IgD-negative memory B cell (primary cell): ENCODE results near the gene THAP9. TPM values are rescaled to one million over a fixed set of nuclear protein-coding genes. Genes with fewer than 3 reads are reported as not detected.
"Not testable (repeated sequence)": the region's sequence is repeated elsewhere in the genome, so short reads cannot be mapped to it uniquely, and the experiment has no call there.

Source experiments
- H3K27ac Mint-ChIP-seq, 3 donors: one replicate each; pipeline ENCODE4 v1.8.0; 2020 to 2022; ENCODE audit warnings: mild to moderate bottlenecking in 3 of 3, mixed read lengths in 3 of 3, moderate library complexity in 1 of 3
- H3K27me3 Mint-ChIP-seq: one replicate; pipeline ENCODE4 v1.8.0; 2021; ENCODE audit warnings: mixed read lengths
- H3K36me3 Mint-ChIP-seq: one replicate; pipeline ENCODE4 v1.8.0; 2020; ENCODE audit warnings: mild to moderate bottlenecking, mixed read lengths
- H3K4me1 Mint-ChIP-seq, 3 donors: one replicate each; pipeline ENCODE4 v1.8.0; 2020 to 2022; ENCODE audit warnings: mixed read lengths in 3 of 3, mild to moderate bottlenecking in 1 of 3
- H3K4me3 Mint-ChIP-seq, 4 donors: one replicate each; pipeline ENCODE4 v1.8.0; 2020 to 2022; ENCODE audit warnings: mild to moderate bottlenecking in 4 of 4, mixed read lengths in 4 of 4, moderate library complexity in 3 of 4
- H3K9me3 Mint-ChIP-seq, 3 donors: one replicate each; pipeline ENCODE4 v1.8.0; 2020 to 2021; ENCODE audit warnings: mixed read lengths in 3 of 3, mild to moderate bottlenecking in 1 of 3
- polyA plus RNA-seq: library from polyadenylated mRNA; unstranded; fragments of 300-500 nt; fragmentation: Illumina TruSeq; gene quantifications from one replicate; pipeline ENCODE4 v1.2.3, GENCODE V29; 2021

THAP9 gene
- polyA plus RNA-seq, result 2.0 TPM

GRCh38 chr4:82900411-82901182 is at the start of gene THAP9:
Gene THAP9 (plus strand): TSS chr4:82900735. CDS start chr4:82900803, 68 bp downstream.
- no peaks in the 10 kb centered on the region for H3K9me3 Mint-ChIP-seq
- H3K4me1 Mint-ChIP-seq, result peaks cover 14 to 24% (median 19%) of the 10 kb centered on the region in 3 donors
- no peaks in the 10 kb centered on the region for H3K27me3 Mint-ChIP-seq
- no peak within 1 kb of the TSS for H3K27ac Mint-ChIP-seq
- H3K36me3 Mint-ChIP-seq, result peaks cover 2% of the 10 kb centered on the region
- H3K4me3 Mint-ChIP-seq, result no peak within 1 kb of the TSS

- peaks cover 17% of the 10 kb centered on the region for H3K36me3 Mint-ChIP-seq
These were observed 49.2 kb upstream of the THAP9 start for GRCh38 chr4:82851318-82851717.

GRCh38 chr4:82851885-82852750 is 48.4 kb upstream of the THAP9 start:
- Mint-ChIP-seq H3K4me3 (no peak overlapping the region), H3K27me3 (no peaks in the 10 kb centered on the region), H3K36me3 (peaks cover 17% of the 10 kb centered on the region), H3K9me3 (no peaks in the 10 kb centered on the region), H3K4me1 (peaks cover 0 to 1% (median 0%) of the 10 kb centered on the region in 3 donors), H3K27ac (no peak overlapping the region)

More at GRCh38 chr4:82851318-82851717, 49.2 kb upstream of the THAP9 start:
- H3K27ac Mint-ChIP-seq, result no peak overlapping the region
- no peak overlapping the region for H3K4me3 Mint-ChIP-seq
- H3K4me1 Mint-ChIP-seq, result peaks cover 0 to 1% (median 0%) of the 10 kb centered on the region in 3 donors
- no peaks in the 10 kb centered on the region for H3K27me3 Mint-ChIP-seq
- no peaks in the 10 kb centered on the region for H3K9me3 Mint-ChIP-seq

- Mint-ChIP-seq H3K36me3 (peaks cover 17% of the 10 kb centered on the region), H3K27me3 (no peaks in the 10 kb centered on the region), H3K4me3 (no peak overlapping the region), H3K4me1 (peaks cover 0 to 1% (median 0%) of the 10 kb centered on the region in 3 donors), H3K27ac (peak overlapping the region in 1 of 3 donors; percentile 7), H3K9me3 (no peaks in the 10 kb centered on the region)
These were observed 47.7 kb upstream of the THAP9 start for GRCh38 chr4:82852751-82853285.

GRCh38 chr4:82860487-82860886 is 40.0 kb upstream of the THAP9 start:
- H3K4me1 Mint-ChIP-seq, H3K4me3 Mint-ChIP-seq, H3K27ac Mint-ChIP-seq, H3K27me3 Mint-ChIP-seq, H3K9me3 Mint-ChIP-seq: not testable (repeated sequence)
- H3K36me3 Mint-ChIP-seq, result peaks cover 12% of the 10 kb centered on the region

GRCh38 chr4:82861529-82861928 is 39.0 kb upstream of the THAP9 start:
- Mint-ChIP-seq H3K9me3 (no peaks in the 10 kb centered on the region), H3K4me3 (no peak overlapping the region), H3K27me3 (no peaks in the 10 kb centered on the region), H3K36me3 (peaks cover 9% of the 10 kb centered on the region), H3K27ac (no peak overlapping the region), H3K4me1 (peaks cover 0 to 6% (median 5%) of the 10 kb centered on the region in 3 donors)

- H3K27ac Mint-ChIP-seq, result no peak overlapping the region
- H3K36me3 Mint-ChIP-seq, result peaks cover 8% of the 10 kb centered on the region
- peak overlapping the region in 1 of 4 donors; percentile 84 for H3K4me3 Mint-ChIP-seq
- no peaks in the 10 kb centered on the region for H3K27me3 Mint-ChIP-seq
- no peaks in the 10 kb centered on the region for H3K9me3 Mint-ChIP-seq
- H3K4me1 Mint-ChIP-seq, result peaks cover 0 to 6% (median 5%) of the 10 kb centered on the region in 3 donors
These were observed 36.1 kb upstream of the THAP9 start for GRCh38 chr4:82864336-82864979.

- peaks cover 11% of the 10 kb centered on the region for H3K36me3 Mint-ChIP-seq
- H3K4me1 Mint-ChIP-seq, result peaks cover 0 to 6% (median 5%) of the 10 kb centered on the region in 3 donors
- H3K4me3 Mint-ChIP-seq, result peak overlapping the region in 1 of 4 donors; percentile 78
- no peaks in the 10 kb centered on the region for H3K27me3 Mint-ChIP-seq
- H3K9me3 Mint-ChIP-seq, result no peaks in the 10 kb centered on the region
- H3K27ac Mint-ChIP-seq, result peak overlapping the region in 1 of 3 donors; percentile 28
These were observed 34.9 kb upstream of the THAP9 start for GRCh38 chr4:82865592-82865991.

- H3K4me3 Mint-ChIP-seq, result peak overlapping the region in 1 of 4 donors; percentile 78
- H3K27me3 Mint-ChIP-seq, H3K9me3 Mint-ChIP-seq, H3K4me1 Mint-ChIP-seq: not testable (repeated sequence)
- peak overlapping the region in 1 of 3 donors; percentile 53 for H3K27ac Mint-ChIP-seq
- H3K36me3 Mint-ChIP-seq, result peaks cover 11% of the 10 kb centered on the region
These were observed 34.5 kb upstream of the THAP9 start for GRCh38 chr4:82866033-82866432.

GRCh38 chr4:82866706-82867385 is 33.7 kb upstream of the THAP9 start:
- H3K9me3 Mint-ChIP-seq, result no peaks in the 10 kb centered on the region
- peaks cover 13% of the 10 kb centered on the region for H3K36me3 Mint-ChIP-seq
- H3K27ac Mint-ChIP-seq, result no peak overlapping the region
- H3K27me3 Mint-ChIP-seq, result no peaks in the 10 kb centered on the region
- peaks cover 0 to 4% (median 2%) of the 10 kb centered on the region in 3 donors for H3K4me1 Mint-ChIP-seq
- H3K4me3 Mint-ChIP-seq, result no peak overlapping the region

GRCh38 chr4:82868572-82868971 is 32.0 kb upstream of the THAP9 start:
- no peak overlapping the region for H3K27ac Mint-ChIP-seq
- H3K4me1 Mint-ChIP-seq, result peaks cover 0 to 4% (median 2%) of the 10 kb centered on the region in 3 donors
- H3K27me3 Mint-ChIP-seq, result no peaks in the 10 kb centered on the region
- no peaks in the 10 kb centered on the region for H3K9me3 Mint-ChIP-seq
- H3K4me3 Mint-ChIP-seq, result no peak overlapping the region
- peaks cover 14% of the 10 kb centered on the region for H3K36me3 Mint-ChIP-seq

- Mint-ChIP-seq H3K27me3 (no peaks in the 10 kb centered on the region), H3K4me3 (peak overlapping the region in 1 of 4 donors; percentile 38), H3K9me3 (no peaks in the 10 kb centered on the region), H3K36me3 (peaks cover 3% of the 10 kb centered on the region), H3K27ac (no peak overlapping the region), H3K4me1 (peaks cover 11 to 29% (median 26%) of the 10 kb centered on the region in 3 donors)
These were observed 15.1 kb upstream of the THAP9 start for GRCh38 chr4:82885410-82885809.

GRCh38 chr4:82886147-82886942 is 14.2 kb upstream of the THAP9 start:
- H3K9me3 Mint-ChIP-seq, result no peaks in the 10 kb centered on the region
- H3K4me3 Mint-ChIP-seq, result no peak overlapping the region
- no peaks in the 10 kb centered on the region for H3K27me3 Mint-ChIP-seq
- H3K27ac Mint-ChIP-seq, result no peak overlapping the region
- peaks cover 3% of the 10 kb centered on the region for H3K36me3 Mint-ChIP-seq
- peaks cover 11 to 35% (median 25%) of the 10 kb centered on the region in 3 donors for H3K4me1 Mint-ChIP-seq
